Fibroblast of mammary gland (primary cell): ENCODE measurements around the gene ZNF419.
"Not testable (repeated sequence)": the region's sequence is repeated elsewhere in the genome, so short reads cannot be mapped to it uniquely, and the experiment has no call there.

ENCODE experiments used
- DNase-seq: peaks from one replicate; pipeline ENCODE4 v3.0.0-alpha.2; 2010; ENCODE audit warnings: low read depth
- H3K4me3 ChIP-seq: 2 replicates; pipeline ENCODE4 v1.5.1; 2011; ENCODE audit warnings: low read depth, mild to moderate bottlenecking, low read length, moderate library complexity; ENCODE audit not compliant: control insufficient read depth
- CTCF ChIP-seq: conservative IDR thresholded peaks from 2 replicates; pipeline ENCODE4 v1.5.1; 2011; ENCODE audit warnings: low read depth, low read length, inconsistent platforms; ENCODE audit not compliant: control insufficient read depth, insufficient read depth

Gene ZNF419

GRCh38 chr19:57511484-57511883 is 23.9 kb downstream of the ZNF419 start:
- H3K4me3 ChIP-seq: no peak overlapping the region
- no peak for TF ChIP-seq CTCF
- DNase-seq: no peak

GRCh38 chr19:57512845-57513244 is 25.3 kb downstream of the ZNF419 start:
- peak; percentile 12 for DNase-seq
- no peak overlapping the region for H3K4me3 ChIP-seq
- TF ChIP-seq CTCF: no peak

GRCh38 chr19:57515255-57515654 is 27.7 kb downstream of the ZNF419 start:
- TF ChIP-seq CTCF: no peak
- no peak overlapping the region for H3K4me3 ChIP-seq
- no peak for DNase-seq

- not testable (repeated sequence) for DNase-seq, H3K4me3 ChIP-seq
These were observed 30.5 kb downstream of the ZNF419 start for GRCh38 chr19:57518021-57518420.

- TF ChIP-seq CTCF: no peak
- peak within 1 kb of the TSS; percentile 95 for H3K4me3 ChIP-seq
- peak; percentile 88 for DNase-seq
These were observed 39.8 kb downstream of the ZNF419 start, which contains the start of gene ZNF549 for GRCh38 chr19:57527136-57527881. ZNF549 (plus strand) TSS chr19:57527356; CDS start chr19:57527574, 218 bp downstream.

GRCh38 chr19:57537953-57538547 is 50.5 kb downstream of the ZNF419 start:
- H3K4me3 ChIP-seq: no peak overlapping the region
- TF ChIP-seq CTCF: no peak
- peak; percentile 6 for DNase-seq
